ENCODE measurements around the gene CPA4.

DNA sequence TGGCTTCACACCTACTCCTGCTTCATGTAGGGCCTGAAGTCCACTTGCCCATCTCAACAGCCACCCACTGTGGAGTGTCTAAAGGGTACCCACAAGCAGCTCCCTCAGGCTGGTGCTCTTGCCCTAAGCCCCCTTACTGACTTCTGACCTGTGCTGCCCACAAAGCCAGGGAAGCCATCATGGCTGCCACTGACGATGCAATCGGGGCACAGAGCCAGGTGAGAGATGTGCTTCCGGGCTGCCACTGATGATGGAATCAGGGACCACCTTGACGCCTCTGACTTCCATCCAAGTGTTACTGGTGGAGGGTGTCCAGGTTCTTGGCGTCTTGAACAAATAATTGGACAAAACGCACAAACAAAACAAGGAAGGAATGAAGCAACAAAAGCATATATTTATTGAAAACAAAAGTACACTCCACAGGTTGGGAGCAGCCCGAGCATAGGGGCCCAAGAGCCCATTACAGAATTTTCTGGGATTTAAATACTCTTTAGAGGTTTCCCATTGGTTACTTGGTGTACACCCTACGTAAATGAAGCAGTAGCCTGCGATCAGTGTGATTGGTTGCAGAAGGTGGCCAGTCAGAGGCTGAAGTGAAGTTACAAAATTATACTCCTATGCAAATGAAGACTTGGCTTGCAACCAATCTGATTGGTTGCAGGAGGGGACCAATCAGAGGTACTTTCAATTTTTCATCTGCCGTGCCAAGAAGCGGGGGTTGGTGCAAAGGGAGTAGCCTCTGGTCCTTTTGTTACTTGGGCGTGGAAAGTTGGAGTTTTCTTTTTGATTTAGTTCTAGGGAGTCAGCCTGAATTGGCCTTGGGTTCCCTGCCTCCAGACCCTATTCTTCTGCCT, 21.8 kb upstream of the CPA4 start:
- TF ChIP-seq POLR2A (IDR thresholded peaks at IDR 0.05) (no peak), EP300 (IDR thresholded peaks at IDR 0.05) (no peak)
- TF ChIP-seq, protein P1, sequence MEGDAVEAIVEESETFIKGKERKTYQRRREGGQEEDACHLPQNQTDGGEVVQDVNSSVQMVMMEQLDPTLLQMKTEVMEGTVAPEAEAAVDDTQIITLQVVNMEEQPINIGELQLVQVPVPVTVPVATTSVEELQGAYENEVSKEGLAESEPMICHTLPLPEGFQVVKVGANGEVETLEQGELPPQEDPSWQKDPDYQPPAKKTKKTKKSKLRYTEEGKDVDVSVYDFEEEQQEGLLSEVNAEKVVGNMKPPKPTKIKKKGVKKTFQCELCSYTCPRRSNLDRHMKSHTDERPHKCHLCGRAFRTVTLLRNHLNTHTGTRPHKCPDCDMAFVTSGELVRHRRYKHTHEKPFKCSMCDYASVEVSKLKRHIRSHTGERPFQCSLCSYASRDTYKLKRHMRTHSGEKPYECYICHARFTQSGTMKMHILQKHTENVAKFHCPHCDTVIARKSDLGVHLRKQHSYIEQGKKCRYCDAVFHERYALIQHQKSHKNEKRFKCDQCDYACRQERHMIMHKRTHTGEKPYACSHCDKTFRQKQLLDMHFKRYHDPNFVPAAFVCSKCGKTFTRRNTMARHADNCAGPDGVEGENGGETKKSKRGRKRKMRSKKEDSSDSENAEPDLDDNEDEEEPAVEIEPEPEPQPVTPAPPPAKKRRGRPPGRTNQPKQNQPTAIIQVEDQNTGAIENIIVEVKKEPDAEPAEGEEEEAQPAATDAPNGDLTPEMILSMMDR (IDR thresholded peaks at IDR 0.05) = no peak
